Thoracic aorta (tissue), 2 donors: ENCODE measurements around the gene NFKBIE. TPM values are rescaled to one million over a fixed set of nuclear protein-coding genes. Genes with fewer than 3 reads are reported as not detected.

Experiments
- ATAC-seq: fragments of 150-250 bp; one replicate; pipeline ENCODE4 v1.8.0; 2017; ENCODE audit warnings: low read depth; ENCODE audit not compliant: insufficient number of reproducible peaks, low FRiP score
- DNase-seq: peaks from one replicate; pipeline ENCODE4 v3.0.0-alpha.2; 2020; ENCODE audit warnings: low spot score
- H3K27ac ChIP-seq, 2 donors: fragments of 200-600 bp; sonication (generic); 1 replicate in 1 of 2; 2 replicates in 1 of 2; pipeline ENCODE4 v1.5.1; 2016; ENCODE audit warnings: mild to moderate bottlenecking in 2 of 2, moderate library complexity in 2 of 2
- H3K27me3 ChIP-seq: fragments of 200-600 bp; sonication (generic); replicated peaks from 2 replicates; pipeline ENCODE4 v1.6.0; 2016; ENCODE audit warnings: mild to moderate bottlenecking; ENCODE audit not compliant: insufficient read depth
- H3K36me3 ChIP-seq: fragments of 200-600 bp; sonication (generic); one replicate; pipeline ENCODE4 v1.5.1; 2016
- H3K4me1 ChIP-seq, 2 donors: fragments of 200-600 bp; sonication (generic); 1 replicate in 1 of 2; 2 replicates in 1 of 2; pipeline versions ENCODE4 v1.5.1 to v1.6.0; 2016; ENCODE audit warnings: low read depth in 2 of 2, mild to moderate bottlenecking in 1 of 2; ENCODE audit not compliant: control insufficient read depth in 1 of 2
- H3K4me3 ChIP-seq: fragments of 200-600 bp; sonication (generic); 2 replicates; pipeline ENCODE4 v1.5.1; 2016; ENCODE audit warnings: mild to moderate bottlenecking
- H3K9me3 ChIP-seq: fragments of 200-600 bp; sonication (generic); 2 replicates; pipeline ENCODE4 v1.5.1; 2016
- CTCF ChIP-seq: fragments of 200-600 bp; sonication (generic); IDR thresholded peaks from one replicate; pipeline ENCODE4 v1.5.1; 2019; ENCODE audit warnings: antibody characterized with exemption
- total RNA-seq, 2 donors: library from RNA; depleted of rRNA; stranded (reverse); fragments of >200 nt; gene quantifications; one replicate each; pipeline versions ENCODE4 v1.1.0 to v1.2.3, GENCODE V29; 2016

NFKBIE gene
- total RNA-seq, 2 donors from 2014 or later: 5.5 to 10.6 TPM

- TF ChIP-seq CTCF: no peak
- H3K4me1 ChIP-seq: peaks cover 10 to 13% of the 10 kb centered on the region in 2 donors
- no peak overlapping the region for H3K27ac ChIP-seq
- H3K36me3 ChIP-seq: no peaks in the 10 kb centered on the region
- no peaks in the 10 kb centered on the region for H3K9me3 ChIP-seq
- H3K27me3 ChIP-seq: peaks cover 12% of the 10 kb centered on the region
- ATAC-seq: no peak
- DNase-seq: no peak
- H3K4me3 ChIP-seq: no peak overlapping the region
Observed at GRCh38 chr6:44294832-44295791, 29.8 kb upstream of the NFKBIE start.

- Histone ChIP-seq H3K27me3 (peaks cover 12% of the 10 kb centered on the region), H3K9me3 (no peaks in the 10 kb centered on the region), H3K4me1 (peaks cover 12 to 17% of the 10 kb centered on the region in 2 donors), H3K36me3 (no peaks in the 10 kb centered on the region), H3K4me3 (no peak overlapping the region), H3K27ac (no peak overlapping the region)
- ATAC-seq: no peak
- TF ChIP-seq CTCF: no peak
- DNase-seq: no peak
Observed at GRCh38 chr6:44292661-44293365, 27.5 kb upstream of the NFKBIE start.

DNA sequence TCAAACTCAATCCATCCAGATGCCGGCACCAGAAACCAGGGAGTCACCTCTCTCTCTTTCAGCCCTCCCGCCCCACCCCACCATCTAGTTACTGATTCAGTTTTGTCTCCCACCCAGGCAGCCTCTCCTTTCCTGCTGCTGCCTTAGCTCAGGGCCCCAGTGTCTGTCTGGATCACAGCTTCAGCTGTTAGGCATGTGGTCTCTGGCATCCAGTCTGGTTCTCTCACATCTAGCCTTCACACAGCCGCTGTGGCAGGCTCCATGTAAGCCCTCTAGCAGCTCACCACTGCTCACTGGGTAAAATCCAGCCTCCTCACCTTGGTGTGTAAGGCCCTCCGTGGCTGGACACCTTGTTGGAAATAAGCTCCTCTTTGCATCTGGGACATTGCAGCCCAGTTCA lies 26.5 kb upstream of the NFKBIE start:
- peaks cover 12% of the 10 kb centered on the region for H3K27me3 ChIP-seq
- peaks cover 3 to 8% of the 10 kb centered on the region in 2 donors for H3K4me1 ChIP-seq
- TF ChIP-seq CTCF: no peak
- H3K36me3 ChIP-seq: no peaks in the 10 kb centered on the region
- H3K9me3 ChIP-seq: no peaks in the 10 kb centered on the region
- no peak overlapping the region for H3K4me3 ChIP-seq
- no peak overlapping the region for H3K27ac ChIP-seq
- DNase-seq (no peak), ATAC-seq (no peak)

- H3K27me3 ChIP-seq: peaks cover 12% of the 10 kb centered on the region
- no peaks in the 10 kb centered on the region for H3K9me3 ChIP-seq
- H3K4me3 ChIP-seq: no peak overlapping the region
- H3K4me1 ChIP-seq: peaks cover 3 to 8% of the 10 kb centered on the region in 2 donors
- no peak overlapping the region for H3K27ac ChIP-seq
- H3K36me3 ChIP-seq: no peaks in the 10 kb centered on the region
- TF ChIP-seq CTCF: no peak
- DNase-seq (no peak), ATAC-seq (no peak)
Observed at GRCh38 chr6:44289726-44290260, 24.4 kb upstream of the NFKBIE start.

GRCh38 chr6:44286747-44287146 lies 21.4 kb upstream of the NFKBIE start:
- ATAC-seq (no peak), DNase-seq (no peak)
- H3K9me3 ChIP-seq: no peaks in the 10 kb centered on the region
- peaks cover 3 to 8% of the 10 kb centered on the region in 2 donors for H3K4me1 ChIP-seq
- H3K27ac ChIP-seq: no peak overlapping the region
- no peak for TF ChIP-seq CTCF
- H3K27me3 ChIP-seq: no peaks in the 10 kb centered on the region
- no peak overlapping the region for H3K4me3 ChIP-seq
- H3K36me3 ChIP-seq: no peaks in the 10 kb centered on the region
